ENCODE data around the gene ZFAND5. TPM values are rescaled to one million over a fixed set of nuclear protein-coding genes. Genes with fewer than 3 reads are reported as not detected.

ZFAND5 gene
- total and polyA plus RNA-seq, 4 donors, result 147 to 369 (median 169) TPM

DNA sequence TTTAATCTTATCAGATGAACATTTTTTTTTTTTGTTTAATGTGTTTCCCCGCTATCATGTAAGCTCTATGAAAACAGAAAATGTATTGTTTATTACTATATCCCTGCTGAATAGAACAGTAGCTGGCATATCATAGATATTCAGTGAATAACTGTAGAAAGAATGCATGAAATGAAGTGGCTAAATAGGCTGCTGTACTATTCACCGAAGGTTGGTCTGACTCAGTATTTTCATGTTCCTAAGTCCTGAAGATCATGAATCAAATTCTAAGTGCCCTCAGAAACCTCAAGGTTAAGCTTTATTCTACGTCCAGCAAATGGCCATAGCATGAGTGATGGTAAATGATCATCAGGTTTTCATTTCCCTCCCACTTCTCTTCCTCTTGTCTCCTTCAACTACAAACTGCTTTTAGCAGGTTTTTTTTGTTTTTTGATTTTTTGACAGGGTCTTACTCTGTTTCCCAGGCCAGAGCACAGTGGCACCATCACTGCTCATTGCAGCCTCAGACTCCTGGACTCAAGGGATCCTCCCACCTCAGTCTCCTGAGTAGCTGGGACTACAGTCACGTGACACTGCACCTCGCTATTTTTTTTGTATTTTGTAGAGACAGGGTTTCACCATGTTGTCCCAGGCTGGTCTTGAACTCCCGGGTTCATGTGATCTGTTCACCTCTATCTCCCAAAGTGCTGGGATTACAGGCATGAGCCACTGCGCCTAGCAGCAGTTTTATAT lies 19.1 kb upstream of the ZFAND5 start:
- H3K9ac ChIP-seq (ENCODE audit: insufficient read depth in 1 of 2, low read length in 2 of 2), result no peak overlapping the region
- H3K27ac ChIP-seq (ENCODE audit: low read depth in 1 of 2, low read length in 1 of 2), result no peak overlapping the region
- no peak for DNase-seq
- no peak overlapping the region for H3K4me3 ChIP-seq
- no peaks in the 10 kb centered on the region for H3K27me3 ChIP-seq (ENCODE audit: control insufficient read depth in 3 of 3, insufficient read depth in 3 of 3, low read length in 2 of 3)
- 77 to 85% methylated on average over 7 of the region's 7 CpGs for WGBS, 2 donors
- H3K4me1 ChIP-seq (ENCODE audit: control insufficient read depth in 5 of 5, insufficient read depth in 5 of 5, low read length in 5 of 5), result peaks cover 0 to 3% (median 0%) of the 10 kb centered on the region in 5 donors
- no peaks in the 10 kb centered on the region for H3K36me3 ChIP-seq (ENCODE audit: control insufficient read depth in 4 of 4, insufficient read depth in 4 of 4, low read length in 4 of 4)
- TF ChIP-seq, protein P1, sequence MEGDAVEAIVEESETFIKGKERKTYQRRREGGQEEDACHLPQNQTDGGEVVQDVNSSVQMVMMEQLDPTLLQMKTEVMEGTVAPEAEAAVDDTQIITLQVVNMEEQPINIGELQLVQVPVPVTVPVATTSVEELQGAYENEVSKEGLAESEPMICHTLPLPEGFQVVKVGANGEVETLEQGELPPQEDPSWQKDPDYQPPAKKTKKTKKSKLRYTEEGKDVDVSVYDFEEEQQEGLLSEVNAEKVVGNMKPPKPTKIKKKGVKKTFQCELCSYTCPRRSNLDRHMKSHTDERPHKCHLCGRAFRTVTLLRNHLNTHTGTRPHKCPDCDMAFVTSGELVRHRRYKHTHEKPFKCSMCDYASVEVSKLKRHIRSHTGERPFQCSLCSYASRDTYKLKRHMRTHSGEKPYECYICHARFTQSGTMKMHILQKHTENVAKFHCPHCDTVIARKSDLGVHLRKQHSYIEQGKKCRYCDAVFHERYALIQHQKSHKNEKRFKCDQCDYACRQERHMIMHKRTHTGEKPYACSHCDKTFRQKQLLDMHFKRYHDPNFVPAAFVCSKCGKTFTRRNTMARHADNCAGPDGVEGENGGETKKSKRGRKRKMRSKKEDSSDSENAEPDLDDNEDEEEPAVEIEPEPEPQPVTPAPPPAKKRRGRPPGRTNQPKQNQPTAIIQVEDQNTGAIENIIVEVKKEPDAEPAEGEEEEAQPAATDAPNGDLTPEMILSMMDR (IDR thresholded peaks at IDR 0.05; ENCODE audit: control extremely low read depth, extremely low read depth), result no peak
- no peak for ATAC-seq (ENCODE audit: insufficient read depth, low FRiP score)
- H3K9me3 ChIP-seq (ENCODE audit: control insufficient read depth in 4 of 4, insufficient read depth in 3 of 4, low read length in 3 of 4), result no peaks in the 10 kb centered on the region

GRCh38 chr9:72382405-72382804 lies 17.4 kb upstream of the ZFAND5 start:
- TF ChIP-seq, protein P1 (IDR thresholded peaks at IDR 0.05; ENCODE audit: control extremely low read depth, extremely low read depth), result no peak
- 88 to 89% methylated on average over 4 of the region's 4 CpGs for WGBS, 2 donors
- no peak for DNase-seq
- Histone ChIP-seq H3K9ac (ENCODE audit: insufficient read depth in 1 of 2, low read length in 2 of 2) (no peak overlapping the region), H3K9me3 (ENCODE audit: control insufficient read depth in 4 of 4, insufficient read depth in 3 of 4, low read length in 3 of 4) (no peaks in the 10 kb centered on the region), H3K27me3 (ENCODE audit: control insufficient read depth in 3 of 3, insufficient read depth in 3 of 3, low read length in 2 of 3) (no peaks in the 10 kb centered on the region), H3K27ac (ENCODE audit: low read depth in 1 of 2, low read length in 1 of 2) (no peak overlapping the region), H3K4me3 (no peak overlapping the region), H3K4me1 (ENCODE audit: control insufficient read depth in 5 of 5, insufficient read depth in 5 of 5, low read length in 5 of 5) (peaks cover 0 to 3% (median 0%) of the 10 kb centered on the region in 5 donors), H3K36me3 (ENCODE audit: control insufficient read depth in 4 of 4, insufficient read depth in 4 of 4, low read length in 4 of 4) (no peaks in the 10 kb centered on the region)
- ATAC-seq (ENCODE audit: insufficient read depth, low FRiP score), result no peak

GRCh38 chr9:72377041-72377440 lies 12.0 kb upstream of the ZFAND5 start:
- ATAC-seq (ENCODE audit: insufficient read depth, low FRiP score) (no peak), DNase-seq (no peak)
- Histone ChIP-seq H3K27ac (ENCODE audit: low read depth in 1 of 2, low read length in 1 of 2) (no peak overlapping the region), H3K9me3 (ENCODE audit: control insufficient read depth in 4 of 4, insufficient read depth in 3 of 4, low read length in 3 of 4) (no peaks in the 10 kb centered on the region), H3K9ac (ENCODE audit: insufficient read depth in 1 of 2, low read length in 2 of 2) (no peak overlapping the region), H3K36me3 (ENCODE audit: control insufficient read depth in 4 of 4, insufficient read depth in 4 of 4, low read length in 4 of 4) (no peaks in the 10 kb centered on the region), H3K4me3 (no peak overlapping the region), H3K27me3 (ENCODE audit: control insufficient read depth in 3 of 3, insufficient read depth in 3 of 3, low read length in 2 of 3) (no peaks in the 10 kb centered on the region), H3K4me1 (ENCODE audit: control insufficient read depth in 5 of 5, insufficient read depth in 5 of 5, low read length in 5 of 5) (no peaks in the 10 kb centered on the region)
- TF ChIP-seq, protein P1 (IDR thresholded peaks at IDR 0.05; ENCODE audit: control extremely low read depth, extremely low read depth), result no peak
- WGBS, 2 donors, result 81 to 83% methylated on average over 4 of the region's 4 CpGs

- TF ChIP-seq, protein P1 (IDR thresholded peaks at IDR 0.05; ENCODE audit: control extremely low read depth, extremely low read depth), result no peak
- ATAC-seq (ENCODE audit: insufficient read depth, low FRiP score) (no peak), DNase-seq (peak in 1 of 3 donors; percentile 47)
- Histone ChIP-seq H3K27ac (ENCODE audit: low read depth in 1 of 2, low read length in 1 of 2) (no peak overlapping the region), H3K27me3 (ENCODE audit: control insufficient read depth in 3 of 3, insufficient read depth in 3 of 3, low read length in 2 of 3) (no peaks in the 10 kb centered on the region), H3K9me3 (ENCODE audit: control insufficient read depth in 4 of 4, insufficient read depth in 3 of 4, low read length in 3 of 4) (no peaks in the 10 kb centered on the region), H3K4me1 (ENCODE audit: control insufficient read depth in 5 of 5, insufficient read depth in 5 of 5, low read length in 5 of 5) (peaks cover 0 to 6% (median 2%) of the 10 kb centered on the region in 5 donors), H3K36me3 (ENCODE audit: control insufficient read depth in 4 of 4, insufficient read depth in 4 of 4, low read length in 4 of 4) (no peaks in the 10 kb centered on the region), H3K9ac (ENCODE audit: insufficient read depth in 1 of 2, low read length in 2 of 2) (no peak overlapping the region), H3K4me3 (no peak overlapping the region)
Measured at GRCh38 chr9:72371151-72371550, 6.1 kb upstream of the ZFAND5 start.
